GM12878 (cell line): ENCODE results near the gene MAFB. TPM values are rescaled to one million over a fixed set of nuclear protein-coding genes. Genes with fewer than 3 reads are reported as not detected.

Experiments used
- ATAC-seq: fragments of 200-7000 bp; cut with Tn5 transposase; 3 replicates; pipeline ENCODE4 v1.9.1; 2020; ENCODE audit warnings: mild to moderate bottlenecking, moderate library complexity
- BruUV-seq: library from RNA; stranded (reverse); fragments of 400-500 nt; replicated peaks from 2 replicates; lab custom pipeline; 2021; lab: Mats Ljungman, UMichigan
- CTCF ChIA-PET: fragments of 300-600 bp; sonication (Branson Sonifier 250); formaldehyde crosslinking; extraction: SDS; loops from one replicate; lab custom pipeline; 2021; ENCODE audit warnings: inconsistent platforms; lab: Yijun Ruan, JAX
- POLR2A ChIA-PET: fragments of 350-600 bp; formaldehyde crosslinking; extraction: SDS; loops from one replicate; lab custom pipeline; 2021; ENCODE audit warnings: inconsistent platforms; lab: Charles Lee
- RAD21 ChIA-PET: fragments of 300-600 bp; sonication (Branson Sonifier 250); formaldehyde crosslinking; loops from one replicate; lab custom pipeline; 2023; ENCODE audit warnings: antibody characterized with exemption; ENCODE audit not compliant: unreplicated experiment; lab: Charles Lee
- SMC1A ChIA-PET: fragments of 300-600 bp; sonication (Branson Sonifier 250); formaldehyde crosslinking; loops from one replicate; lab custom pipeline; 2023; ENCODE audit not compliant: unreplicated experiment, uncharacterized antibody; lab: Charles Lee
- DNase-seq: peaks from one replicate; pipeline ENCODE4 v3.0.0-alpha.2; 2011; ENCODE audit warnings: low read depth, low spot score
- FAIRE-seq: peaks from 3 replicates; lab custom pipeline; 2011; peaks lifted over from hg19 to GRCh38; lab: Jason Lieb, UNC
- H2AFZ ChIP-seq: 2 replicates; pipeline ENCODE4 v1.6.0; 2011; ENCODE audit warnings: low read depth, low read length, control low read depth; ENCODE audit not compliant: control insufficient read depth
- H3K27ac ChIP-seq: 2 replicates; pipeline ENCODE4 v1.5.1; 2011; ENCODE audit warnings: control low read depth; ENCODE audit not compliant: control insufficient read depth, insufficient read depth
- H3K27me3 ChIP-seq, 2 experiments: replicated peaks in 1 of 2; 2 replicates each; pipeline versions ENCODE4 v1.6.0 to v1.6.1; 2011; ENCODE audit warnings: low read length in 1 of 2; ENCODE audit not compliant: control insufficient read depth in 2 of 2, insufficient read depth in 2 of 2
- H3K36me3 ChIP-seq, 2 experiments: 2 replicates each; pipeline ENCODE4 v1.5.1; 2011; ENCODE audit warnings: low read length in 1 of 2; ENCODE audit not compliant: control insufficient read depth in 2 of 2, insufficient read depth in 2 of 2
- H3K4me1 ChIP-seq: 2 replicates; pipeline ENCODE4 v1.6.1; 2011; ENCODE audit warnings: mild to moderate bottlenecking, low read length, moderate library complexity, mixed read lengths; ENCODE audit not compliant: control insufficient read depth, insufficient read depth
- H3K4me2 ChIP-seq: 2 replicates; pipeline ENCODE4 v1.6.0; 2011; ENCODE audit warnings: control low read depth; ENCODE audit not compliant: control insufficient read depth, insufficient read depth
- H3K4me3 ChIP-seq: fragments of 200-600 bp; sonication (generic); 2 replicates; pipeline ENCODE4 v1.5.1; 2016
- H3K79me2 ChIP-seq: 2 replicates; pipeline ENCODE4 v1.6.0; 2011; ENCODE audit warnings: low read length; ENCODE audit not compliant: control insufficient read depth, insufficient read depth
- H3K9ac ChIP-seq: 2 replicates; pipeline ENCODE4 v1.8.0; 2011; ENCODE audit warnings: low read length, control low read depth, mixed read lengths; ENCODE audit not compliant: control insufficient read depth, insufficient read depth
- H3K9me3 ChIP-seq: replicated peaks from 3 replicates; pipeline ENCODE4 v1.5.1; 2011; ENCODE audit warnings: mild to moderate bottlenecking, low read length; ENCODE audit not compliant: control insufficient read depth, insufficient read depth
- H4K20me1 ChIP-seq: 2 replicates; pipeline ENCODE4 v1.6.0; 2011; ENCODE audit not compliant: control insufficient read depth, insufficient read depth
- FOXK2 ChIP-seq: fragments of 450-650 bp; IDR thresholded peaks from 2 replicates; pipeline ENCODE4 v1.6.1; 2017; ENCODE audit warnings: mild to moderate bottlenecking, moderate library complexity
- GABPA ChIP-seq: IDR thresholded peaks from 2 replicates; pipeline ENCODE4 v1.6.1; 2014; ENCODE audit warnings: antibody characterized with exemption, low read depth, mild to moderate bottlenecking, inconsistent platforms
- PBX3 ChIP-seq: IDR thresholded peaks from 2 replicates; pipeline ENCODE4 v1.6.1; 2011; ENCODE audit warnings: mild to moderate bottlenecking, low read depth, low read length, moderate library complexity; ENCODE audit not compliant: insufficient replicate concordance
- SIX5 ChIP-seq: IDR thresholded peaks from 2 replicates; pipeline ENCODE4 v1.6.1; 2011; ENCODE audit warnings: mild to moderate bottlenecking, low read depth, low read length, moderate library complexity; ENCODE audit not compliant: severe bottlenecking
- STAT1 ChIP-seq: fragments of 450-650 bp; conservative IDR thresholded peaks from 2 replicates; pipeline ENCODE4 v1.6.1; 2014; ENCODE audit warnings: antibody characterized with exemption, mild to moderate bottlenecking
- WGBS: methylation state at CpG from one replicate; pipeline ENCODE4 v1.1.6; 2016; ENCODE audit warnings: low lambda C conversion rate; ENCODE audit not compliant: insufficient replicate concordance, insufficient coverage; ENCODE audit errors: missing lambda C conversion rate; 5-methylcytosine and 5-hydroxymethylcytosine counted together
- in situ Hi-C: fragments of 300-500 bp; cut with MboI; formaldehyde crosslinking; loops from 9 replicates; pipeline ENCODE4 v1.14.3; 2018; ENCODE audit warnings: mixed read lengths
- intact Hi-C: fragments of 100-400 bp; cut with micrococcal nuclease; formaldehyde crosslinking; loops from one replicate; pipeline ENCODE4 v1.14.2; 2022; ENCODE audit not compliant: unreplicated experiment
- polyA plus RNA-seq, 11 experiments: library from polyadenylated mRNA; depleted of rRNA in 4 of 11; unstranded in 6 of 11; stranded (reverse) in 5 of 11; fragments of >200 nt; fragmentation: Nextera tagmentation in 4 of 11; fragmentation: Illumina TruSeq in 1 of 11; extraction: Ambion mirVana in 4 of 11; extraction: Trizol in 1 of 11; gene quantifications; 1 replicate in 1 of 11; 2 replicates in 10 of 11; pipeline versions ENCODE4 v1.2.1 to v1.2.3, GENCODE V29; 2011 to 2016; ENCODE audit warnings: inconsistent platforms in 2 of 11, missing spikeins in 2 of 11, low read depth in 1 of 11
- total RNA-seq, 4 experiments: library from RNA; depleted of rRNA in 3 of 4; stranded (reverse); fragments of >200 nt in 3 of 4; fragmentation: Illumina TruSeq in 1 of 4; extraction: Trizol in 1 of 4; gene quantifications; 2 replicates each; pipeline versions ENCODE4 v1.2.1 to v1.2.3, GENCODE V29; 2013 to 2021
- TF ChIP-seq, protein P1 (sequence below): fragments of 150-350 bp; IDR thresholded peaks from 2 replicates; pipeline ENCODE4 v1.6.1; 2016; ENCODE audit warnings: low read depth, low read length
- TF ChIP-seq, protein P2 (sequence below): fragments of 450-650 bp; IDR thresholded peaks from 2 replicates; pipeline ENCODE4 v1.6.1; 2017; ENCODE audit warnings: antibody characterized with exemption, mild to moderate bottlenecking, moderate library complexity
- TF ChIP-seq, protein P3 (sequence below): IDR thresholded peaks from 2 replicates; pipeline ENCODE4 v1.6.1; 2011; ENCODE audit warnings: low read depth, low read length, improper control_type of control experiment, borderline replicate concordance

Gene MAFB
- total and polyA plus RNA-seq, 10 of the 15 experiments (the other 5 are each of a cell fraction or from before 2014, with no cell fraction given) = 0.01 to 0.08 (median 0.01) TPM; not detected in 7

- ChIA-PET RAD21 (no interaction called here), CTCF (no interaction called here), SMC1A (no interaction called here)
- Histone ChIP-seq H3K79me2 (no peaks in the 10 kb centered on the region), H3K27me3 (peaks cover 31 to 37% of the 10 kb centered on the region in 2 experiments), H2AFZ (no peak overlapping the region), H3K9ac (no peak overlapping the region), H3K4me3 (no peak overlapping the region)
- no TSS peak for BruUV-seq
- 4% methylated on average over 12 of the region's 12 CpGs for WGBS
- intact Hi-C loops = no loop called here
- TF ChIP-seq STAT1 = no peak
- TF ChIP-seq, protein P1, sequence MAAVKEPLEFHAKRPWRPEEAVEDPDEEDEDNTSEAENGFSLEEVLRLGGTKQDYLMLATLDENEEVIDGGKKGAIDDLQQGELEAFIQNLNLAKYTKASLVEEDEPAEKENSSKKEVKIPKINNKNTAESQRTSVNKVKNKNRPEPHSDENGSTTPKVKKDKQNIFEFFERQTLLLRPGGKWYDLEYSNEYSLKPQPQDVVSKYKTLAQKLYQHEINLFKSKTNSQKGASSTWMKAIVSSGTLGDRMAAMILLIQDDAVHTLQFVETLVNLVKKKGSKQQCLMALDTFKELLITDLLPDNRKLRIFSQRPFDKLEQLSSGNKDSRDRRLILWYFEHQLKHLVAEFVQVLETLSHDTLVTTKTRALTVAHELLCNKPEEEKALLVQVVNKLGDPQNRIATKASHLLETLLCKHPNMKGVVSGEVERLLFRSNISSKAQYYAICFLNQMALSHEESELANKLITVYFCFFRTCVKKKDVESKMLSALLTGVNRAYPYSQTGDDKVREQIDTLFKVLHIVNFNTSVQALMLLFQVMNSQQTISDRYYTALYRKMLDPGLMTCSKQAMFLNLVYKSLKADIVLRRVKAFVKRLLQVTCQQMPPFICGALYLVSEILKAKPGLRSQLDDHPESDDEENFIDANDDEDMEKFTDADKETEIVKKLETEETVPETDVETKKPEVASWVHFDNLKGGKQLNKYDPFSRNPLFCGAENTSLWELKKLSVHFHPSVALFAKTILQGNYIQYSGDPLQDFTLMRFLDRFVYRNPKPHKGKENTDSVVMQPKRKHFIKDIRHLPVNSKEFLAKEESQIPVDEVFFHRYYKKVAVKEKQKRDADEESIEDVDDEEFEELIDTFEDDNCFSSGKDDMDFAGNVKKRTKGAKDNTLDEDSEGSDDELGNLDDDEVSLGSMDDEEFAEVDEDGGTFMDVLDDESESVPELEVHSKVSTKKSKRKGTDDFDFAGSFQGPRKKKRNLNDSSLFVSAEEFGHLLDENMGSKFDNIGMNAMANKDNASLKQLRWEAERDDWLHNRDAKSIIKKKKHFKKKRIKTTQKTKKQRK = no peak
- TF ChIP-seq, all 136 proteins: peak for 0
- Histone ChIP-seq H4K20me1 (no peaks in the 10 kb centered on the region; the same call in 1 of the 2 replicates), H3K4me2 (no peak overlapping the region), H3K9me3 (no peaks in the 10 kb centered on the region; the same call in 2 of the 3 replicates), H3K36me3 (no peaks in the 10 kb centered on the region), H3K4me1 (no peaks in the 10 kb centered on the region), H3K27ac (no peak overlapping the region)
- no peak for FAIRE-seq
- no peak for ATAC-seq
- in situ Hi-C loops = no loop called here
- DNase-seq = no peak
- POLR2A ChIA-PET = no interaction called here
These were observed 2.1 kb downstream of the MAFB start for GRCh38 chr20:40686893-40687292.

DNA sequence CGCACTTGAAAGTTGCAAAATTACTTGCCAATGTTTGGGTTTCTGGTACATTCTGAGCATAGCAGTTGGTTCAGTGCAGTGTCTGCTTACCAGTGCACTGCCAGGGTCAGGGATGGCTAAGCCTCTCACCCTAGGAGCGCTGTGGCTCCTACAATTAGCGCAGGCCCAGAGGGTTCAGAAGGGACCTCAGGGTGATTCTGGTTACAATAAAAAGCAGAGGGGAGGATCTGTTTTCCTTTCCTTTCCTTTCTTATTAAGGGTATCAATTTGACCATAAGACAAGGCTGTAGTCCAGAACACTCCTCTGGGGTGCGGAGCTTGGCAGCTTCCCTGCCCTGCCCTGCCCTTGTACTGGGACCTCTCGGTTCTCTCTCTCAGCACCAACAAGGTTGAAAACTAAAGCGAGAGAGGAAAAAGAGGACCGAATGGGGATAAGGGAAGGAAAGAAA is 2.6 kb downstream of the MAFB start:
- CTCF ChIA-PET = no interaction called here
- Histone ChIP-seq H2AFZ (no peak overlapping the region), H3K9me3 (no peaks in the 10 kb centered on the region; the same call in 2 of the 3 replicates), H3K4me3 (no peak overlapping the region), H3K9ac (no peak overlapping the region), H3K27ac (no peak overlapping the region), H3K36me3 (no peaks in the 10 kb centered on the region), H3K4me2 (no peak overlapping the region), H4K20me1 (no peaks in the 10 kb centered on the region; the same call in 1 of the 2 replicates), H3K4me1 (no peaks in the 10 kb centered on the region), H3K79me2 (no peaks in the 10 kb centered on the region), H3K27me3 (peaks cover 32 to 33% of the 10 kb centered on the region in 2 experiments)
- no TSS peak for BruUV-seq
- WGBS = 37% methylated on average over 7 of the region's 7 CpGs
- in situ Hi-C loops = no loop called here
- RAD21 ChIA-PET = no interaction called here
- POLR2A ChIA-PET = no interaction called here
- ATAC-seq (no peak), DNase-seq (no peak), FAIRE-seq (no peak)
- SMC1A ChIA-PET = no interaction called here
- intact Hi-C loops = no loop called here
- TF ChIP-seq FOXK2 (no peak), GABPA (no peak), SIX5 (no peak), PBX3 (no peak)
- TF ChIP-seq, protein P2, sequence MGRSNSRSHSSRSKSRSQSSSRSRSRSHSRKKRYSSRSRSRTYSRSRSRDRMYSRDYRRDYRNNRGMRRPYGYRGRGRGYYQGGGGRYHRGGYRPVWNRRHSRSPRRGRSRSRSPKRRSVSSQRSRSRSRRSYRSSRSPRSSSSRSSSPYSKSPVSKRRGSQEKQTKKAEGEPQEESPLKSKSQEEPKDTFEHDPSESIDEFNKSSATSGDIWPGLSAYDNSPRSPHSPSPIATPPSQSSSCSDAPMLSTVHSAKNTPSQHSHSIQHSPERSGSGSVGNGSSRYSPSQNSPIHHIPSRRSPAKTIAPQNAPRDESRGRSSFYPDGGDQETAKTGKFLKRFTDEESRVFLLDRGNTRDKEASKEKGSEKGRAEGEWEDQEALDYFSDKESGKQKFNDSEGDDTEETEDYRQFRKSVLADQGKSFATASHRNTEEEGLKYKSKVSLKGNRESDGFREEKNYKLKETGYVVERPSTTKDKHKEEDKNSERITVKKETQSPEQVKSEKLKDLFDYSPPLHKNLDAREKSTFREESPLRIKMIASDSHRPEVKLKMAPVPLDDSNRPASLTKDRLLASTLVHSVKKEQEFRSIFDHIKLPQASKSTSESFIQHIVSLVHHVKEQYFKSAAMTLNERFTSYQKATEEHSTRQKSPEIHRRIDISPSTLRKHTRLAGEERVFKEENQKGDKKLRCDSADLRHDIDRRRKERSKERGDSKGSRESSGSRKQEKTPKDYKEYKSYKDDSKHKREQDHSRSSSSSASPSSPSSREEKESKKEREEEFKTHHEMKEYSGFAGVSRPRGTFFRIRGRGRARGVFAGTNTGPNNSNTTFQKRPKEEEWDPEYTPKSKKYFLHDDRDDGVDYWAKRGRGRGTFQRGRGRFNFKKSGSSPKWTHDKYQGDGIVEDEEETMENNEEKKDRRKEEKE = no peak
- TF ChIP-seq, protein P3, sequence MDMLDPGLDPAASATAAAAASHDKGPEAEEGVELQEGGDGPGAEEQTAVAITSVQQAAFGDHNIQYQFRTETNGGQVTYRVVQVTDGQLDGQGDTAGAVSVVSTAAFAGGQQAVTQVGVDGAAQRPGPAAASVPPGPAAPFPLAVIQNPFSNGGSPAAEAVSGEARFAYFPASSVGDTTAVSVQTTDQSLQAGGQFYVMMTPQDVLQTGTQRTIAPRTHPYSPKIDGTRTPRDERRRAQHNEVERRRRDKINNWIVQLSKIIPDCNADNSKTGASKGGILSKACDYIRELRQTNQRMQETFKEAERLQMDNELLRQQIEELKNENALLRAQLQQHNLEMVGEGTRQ = no peak
